HepG2 (cell line): Measurements from ENCODE around the gene BCL2L2. TPM values are rescaled to one million over a fixed set of nuclear protein-coding genes. Genes with fewer than 3 reads are reported as not detected.

Experiments
- BRD4 ChIP-seq: sonication (generic); formaldehyde crosslinking; IDR thresholded peaks from 2 replicates; pipeline ENCODE4 v1.4.0; 2020; ENCODE audit warnings: missing genetic modification reagents
- CHD2 ChIP-seq: IDR thresholded peaks from 2 replicates; pipeline ENCODE4 v1.6.1; 2011; ENCODE audit warnings: low read depth, low read length, improper control_type of control experiment
- ELF3 ChIP-seq: IDR thresholded peaks from 2 replicates; pipeline ENCODE4 v1.6.1; 2016; ENCODE audit warnings: missing genetic modification reagents, missing compliant biosample characterization
- RAD21 ChIP-seq: fragments of 450-650 bp; formaldehyde crosslinking; IDR thresholded peaks from 2 replicates; pipeline ENCODE4 v1.5.0; 2020; ENCODE audit warnings: mild to moderate bottlenecking
- ZFX ChIP-seq: sonication (generic); formaldehyde crosslinking; IDR thresholded peaks from 2 replicates; pipeline ENCODE4 v1.4.0; 2020; ENCODE audit warnings: mild to moderate bottlenecking, low read depth, missing genetic modification reagents, moderate library complexity
- polyA plus RNA-seq, 8 experiments: library from polyadenylated mRNA; depleted of rRNA in 3 of 8; stranded (reverse) in 7 of 8; unstranded in 1 of 8; fragments of >200 nt; fragmentation: Illumina TruSeq in 4 of 8; extraction: Trizol in 4 of 8; gene quantifications; 2 replicates each; pipeline versions ENCODE4 v1.2.1 to v1.2.3, GENCODE V29; 2011 to 2016; ENCODE audit warnings: low read depth in 4 of 8, missing spikeins in 1 of 8, mixed read lengths in 1 of 8; ENCODE audit not compliant: insufficient read depth in 1 of 8
- total RNA-seq, 5 experiments: library from RNA; depleted of rRNA; stranded (reverse); fragments of >200 nt; fragmentation: Illumina TruSeq; extraction: Trizol; gene quantifications; 2 replicates each; pipeline ENCODE4 v1.2.3, GENCODE V29; 2016; ENCODE audit warnings: low read depth in 1 of 5
- TF ChIP-seq, protein P1 (sequence below): sonication (generic); formaldehyde crosslinking; IDR thresholded peaks from 2 replicates; pipeline ENCODE4 v1.9.0; 2021; ENCODE audit warnings: missing genetic modification reagents, borderline replicate concordance
- TF ChIP-seq, protein P2 (sequence below): sonication (generic); formaldehyde crosslinking; IDR thresholded peaks from 2 replicates; pipeline ENCODE4 v1.4.0; 2020; ENCODE audit warnings: mild to moderate bottlenecking, missing genetic modification reagents
- TF ChIP-seq, protein P3 (sequence below): IDR thresholded peaks from 2 replicates; pipeline ENCODE4 v1.6.1; 2016; ENCODE audit warnings: mild to moderate bottlenecking
- TF ChIP-seq, protein P4 (sequence below): sonication (generic); formaldehyde crosslinking; IDR thresholded peaks from 2 replicates; pipeline ENCODE4 v1.5.1; 2020; ENCODE audit warnings: mild to moderate bottlenecking, moderate library complexity, missing genetic modification reagents
- TF ChIP-seq, protein P5 (sequence below), 2 experiments: sonication (generic) in 1 of 2; formaldehyde crosslinking in 1 of 2; IDR thresholded peaks; 2 replicates each; pipeline versions ENCODE4 v1.5.1 to v1.6.1; 2011 to 2020; ENCODE audit warnings: borderline replicate concordance in 1 of 2, low read depth in 1 of 2, low read length in 1 of 2, mild to moderate bottlenecking in 1 of 2, missing genetic modification reagents in 1 of 2, moderate library complexity in 1 of 2
- TF ChIP-seq, protein P6 (sequence below): sonication (generic); formaldehyde crosslinking; IDR thresholded peaks from 2 replicates; pipeline ENCODE4 v1.4.0; 2020; ENCODE audit warnings: missing genetic modification reagents, borderline replicate concordance
- TF ChIP-seq, protein P7 (sequence below): sonication (generic); formaldehyde crosslinking; IDR thresholded peaks from 2 replicates; pipeline ENCODE4 v1.8.0; 2022; ENCODE audit warnings: missing genetic modification reagents, low read depth, mild to moderate bottlenecking, borderline replicate concordance

Gene BCL2L2
- total and polyA plus RNA-seq, 2 of the 13 experiments (the other 11 are each of a cell fraction or from before 2014, with no cell fraction given), result 28.1 to 49.8 TPM

DNA sequence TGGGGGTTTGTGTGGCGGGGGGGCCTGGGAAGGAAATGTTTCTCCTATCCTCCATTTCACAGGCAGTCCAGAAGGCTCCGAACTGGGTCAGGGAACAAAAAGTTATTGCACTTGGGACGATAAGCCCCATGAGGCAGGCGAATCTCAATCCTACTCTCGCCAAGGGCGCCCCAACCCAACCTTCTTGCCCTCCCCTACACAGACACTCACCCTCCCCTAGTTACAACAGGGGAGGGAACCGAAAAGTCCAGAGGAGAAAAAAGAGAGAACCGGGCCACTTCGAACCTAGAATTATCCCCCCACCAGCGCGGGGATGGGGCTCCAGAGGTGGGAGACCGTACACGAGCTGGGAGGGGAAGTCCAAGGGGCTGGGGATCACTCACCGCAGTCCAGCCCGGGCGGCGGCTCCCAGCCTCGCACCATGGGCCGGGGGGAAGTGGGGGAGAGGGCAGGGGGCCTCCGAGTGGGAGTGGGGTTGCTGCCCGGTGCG, 21.1 kb upstream of the BCL2L2 start (continued):
- TF ChIP-seq, protein P1, sequence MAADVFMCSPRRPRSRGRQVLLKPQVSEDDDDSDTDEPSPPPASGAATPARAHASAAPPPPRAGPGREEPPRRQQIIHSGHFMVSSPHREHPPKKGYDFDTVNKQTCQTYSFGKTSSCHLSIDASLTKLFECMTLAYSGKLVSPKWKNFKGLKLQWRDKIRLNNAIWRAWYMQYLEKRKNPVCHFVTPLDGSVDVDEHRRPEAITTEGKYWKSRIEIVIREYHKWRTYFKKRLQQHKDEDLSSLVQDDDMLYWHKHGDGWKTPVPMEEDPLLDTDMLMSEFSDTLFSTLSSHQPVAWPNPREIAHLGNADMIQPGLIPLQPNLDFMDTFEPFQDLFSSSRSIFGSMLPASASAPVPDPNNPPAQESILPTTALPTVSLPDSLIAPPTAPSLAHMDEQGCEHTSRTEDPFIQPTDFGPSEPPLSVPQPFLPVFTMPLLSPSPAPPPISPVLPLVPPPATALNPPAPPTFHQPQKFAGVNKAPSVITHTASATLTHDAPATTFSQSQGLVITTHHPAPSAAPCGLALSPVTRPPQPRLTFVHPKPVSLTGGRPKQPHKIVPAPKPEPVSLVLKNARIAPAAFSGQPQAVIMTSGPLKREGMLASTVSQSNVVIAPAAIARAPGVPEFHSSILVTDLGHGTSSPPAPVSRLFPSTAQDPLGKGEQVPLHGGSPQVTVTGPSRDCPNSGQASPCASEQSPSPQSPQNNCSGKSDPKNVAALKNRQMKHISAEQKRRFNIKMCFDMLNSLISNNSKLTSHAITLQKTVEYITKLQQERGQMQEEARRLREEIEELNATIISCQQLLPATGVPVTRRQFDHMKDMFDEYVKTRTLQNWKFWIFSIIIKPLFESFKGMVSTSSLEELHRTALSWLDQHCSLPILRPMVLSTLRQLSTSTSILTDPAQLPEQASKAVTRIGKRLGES (CRISPR knock-in tag), result no peak; the same call in 1 of the 2 replicates
- TF ChIP-seq, protein P2, sequence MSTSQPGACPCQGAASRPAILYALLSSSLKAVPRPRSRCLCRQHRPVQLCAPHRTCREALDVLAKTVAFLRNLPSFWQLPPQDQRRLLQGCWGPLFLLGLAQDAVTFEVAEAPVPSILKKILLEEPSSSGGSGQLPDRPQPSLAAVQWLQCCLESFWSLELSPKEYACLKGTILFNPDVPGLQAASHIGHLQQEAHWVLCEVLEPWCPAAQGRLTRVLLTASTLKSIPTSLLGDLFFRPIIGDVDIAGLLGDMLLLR (CRISPR knock-in tag), result no peak
- TF ChIP-seq RAD21 (no peak), ELF3 (CRISPR knock-in tag) (no peak; the same call in 1 of the 2 replicates), BRD4 (CRISPR knock-in tag) (no peak), CHD2 (no peak), ZFX (CRISPR knock-in tag) (no peak)
- TF ChIP-seq, protein P3, sequence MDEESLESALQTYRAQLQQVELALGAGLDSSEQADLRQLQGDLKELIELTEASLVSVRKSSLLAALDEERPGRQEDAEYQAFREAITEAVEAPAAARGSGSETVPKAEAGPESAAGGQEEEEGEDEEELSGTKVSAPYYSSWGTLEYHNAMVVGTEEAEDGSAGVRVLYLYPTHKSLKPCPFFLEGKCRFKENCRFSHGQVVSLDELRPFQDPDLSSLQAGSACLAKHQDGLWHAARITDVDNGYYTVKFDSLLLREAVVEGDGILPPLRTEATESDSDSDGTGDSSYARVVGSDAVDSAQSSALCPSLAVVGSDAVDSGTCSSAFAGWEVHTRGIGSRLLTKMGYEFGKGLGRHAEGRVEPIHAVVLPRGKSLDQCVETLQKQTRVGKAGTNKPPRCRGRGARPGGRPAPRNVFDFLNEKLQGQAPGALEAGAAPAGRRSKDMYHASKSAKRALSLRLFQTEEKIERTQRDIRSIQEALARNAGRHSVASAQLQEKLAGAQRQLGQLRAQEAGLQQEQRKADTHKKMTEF (CRISPR knock-in tag), result no peak
- TF ChIP-seq, protein P4, sequence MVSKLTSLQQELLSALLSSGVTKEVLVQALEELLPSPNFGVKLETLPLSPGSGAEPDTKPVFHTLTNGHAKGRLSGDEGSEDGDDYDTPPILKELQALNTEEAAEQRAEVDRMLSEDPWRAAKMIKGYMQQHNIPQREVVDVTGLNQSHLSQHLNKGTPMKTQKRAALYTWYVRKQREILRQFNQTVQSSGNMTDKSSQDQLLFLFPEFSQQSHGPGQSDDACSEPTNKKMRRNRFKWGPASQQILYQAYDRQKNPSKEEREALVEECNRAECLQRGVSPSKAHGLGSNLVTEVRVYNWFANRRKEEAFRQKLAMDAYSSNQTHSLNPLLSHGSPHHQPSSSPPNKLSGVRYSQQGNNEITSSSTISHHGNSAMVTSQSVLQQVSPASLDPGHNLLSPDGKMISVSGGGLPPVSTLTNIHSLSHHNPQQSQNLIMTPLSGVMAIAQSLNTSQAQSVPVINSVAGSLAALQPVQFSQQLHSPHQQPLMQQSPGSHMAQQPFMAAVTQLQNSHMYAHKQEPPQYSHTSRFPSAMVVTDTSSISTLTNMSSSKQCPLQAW (CRISPR knock-in tag), result peak; percentile 33; the same call in 1 of the 2 replicates
- TF ChIP-seq, protein P5, sequence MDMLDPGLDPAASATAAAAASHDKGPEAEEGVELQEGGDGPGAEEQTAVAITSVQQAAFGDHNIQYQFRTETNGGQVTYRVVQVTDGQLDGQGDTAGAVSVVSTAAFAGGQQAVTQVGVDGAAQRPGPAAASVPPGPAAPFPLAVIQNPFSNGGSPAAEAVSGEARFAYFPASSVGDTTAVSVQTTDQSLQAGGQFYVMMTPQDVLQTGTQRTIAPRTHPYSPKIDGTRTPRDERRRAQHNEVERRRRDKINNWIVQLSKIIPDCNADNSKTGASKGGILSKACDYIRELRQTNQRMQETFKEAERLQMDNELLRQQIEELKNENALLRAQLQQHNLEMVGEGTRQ (IDR thresholded peaks at IDR 0.05; ENCODE audit: low read depth, low read length), result no peak
- TF ChIP-seq, protein P5 (CRISPR knock-in tag; IDR thresholded peaks at IDR 0.05; ENCODE audit: borderline replicate concordance), result 0 out of 2 replicates have a peak, but pooled peaks have one; percentile 0
- TF ChIP-seq, protein P6, sequence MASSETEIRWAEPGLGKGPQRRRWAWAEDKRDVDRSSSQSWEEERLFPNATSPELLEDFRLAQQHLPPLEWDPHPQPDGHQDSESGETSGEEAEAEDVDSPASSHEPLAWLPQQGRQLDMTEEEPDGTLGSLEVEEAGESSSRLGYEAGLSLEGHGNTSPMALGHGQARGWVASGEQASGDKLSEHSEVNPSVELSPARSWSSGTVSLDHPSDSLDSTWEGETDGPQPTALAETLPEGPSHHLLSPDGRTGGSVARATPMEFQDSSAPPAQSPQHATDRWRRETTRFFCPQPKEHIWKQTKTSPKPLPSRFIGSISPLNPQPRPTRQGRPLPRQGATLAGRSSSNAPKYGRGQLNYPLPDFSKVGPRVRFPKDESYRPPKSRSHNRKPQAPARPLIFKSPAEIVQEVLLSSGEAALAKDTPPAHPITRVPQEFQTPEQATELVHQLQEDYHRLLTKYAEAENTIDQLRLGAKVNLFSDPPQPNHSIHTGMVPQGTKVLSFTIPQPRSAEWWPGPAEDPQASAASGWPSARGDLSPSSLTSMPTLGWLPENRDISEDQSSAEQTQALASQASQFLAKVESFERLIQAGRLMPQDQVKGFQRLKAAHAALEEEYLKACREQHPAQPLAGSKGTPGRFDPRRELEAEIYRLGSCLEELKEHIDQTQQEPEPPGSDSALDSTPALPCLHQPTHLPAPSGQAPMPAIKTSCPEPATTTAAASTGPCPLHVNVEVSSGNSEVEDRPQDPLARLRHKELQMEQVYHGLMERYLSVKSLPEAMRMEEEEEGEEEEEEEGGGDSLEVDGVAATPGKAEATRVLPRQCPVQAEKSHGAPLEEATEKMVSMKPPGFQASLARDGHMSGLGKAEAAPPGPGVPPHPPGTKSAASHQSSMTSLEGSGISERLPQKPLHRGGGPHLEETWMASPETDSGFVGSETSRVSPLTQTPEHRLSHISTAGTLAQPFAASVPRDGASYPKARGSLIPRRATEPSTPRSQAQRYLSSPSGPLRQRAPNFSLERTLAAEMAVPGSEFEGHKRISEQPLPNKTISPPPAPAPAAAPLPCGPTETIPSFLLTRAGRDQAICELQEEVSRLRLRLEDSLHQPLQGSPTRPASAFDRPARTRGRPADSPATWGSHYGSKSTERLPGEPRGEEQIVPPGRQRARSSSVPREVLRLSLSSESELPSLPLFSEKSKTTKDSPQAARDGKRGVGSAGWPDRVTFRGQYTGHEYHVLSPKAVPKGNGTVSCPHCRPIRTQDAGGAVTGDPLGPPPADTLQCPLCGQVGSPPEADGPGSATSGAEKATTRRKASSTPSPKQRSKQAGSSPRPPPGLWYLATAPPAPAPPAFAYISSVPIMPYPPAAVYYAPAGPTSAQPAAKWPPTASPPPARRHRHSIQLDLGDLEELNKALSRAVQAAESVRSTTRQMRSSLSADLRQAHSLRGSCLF, result no peak
- TF ChIP-seq, protein P7, sequence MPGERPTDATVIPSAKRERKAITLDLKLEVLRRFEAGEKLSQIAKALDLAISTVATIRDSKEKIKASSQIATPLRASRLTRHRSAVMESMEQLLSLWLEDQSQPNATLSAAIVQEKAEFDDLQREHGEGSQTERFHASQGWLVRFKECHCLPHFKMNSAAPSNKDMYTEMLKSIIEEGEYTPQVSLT (CRISPR knock-in tag), result no peak
